ENCODE results near the gene TCP11L2.

DNA sequence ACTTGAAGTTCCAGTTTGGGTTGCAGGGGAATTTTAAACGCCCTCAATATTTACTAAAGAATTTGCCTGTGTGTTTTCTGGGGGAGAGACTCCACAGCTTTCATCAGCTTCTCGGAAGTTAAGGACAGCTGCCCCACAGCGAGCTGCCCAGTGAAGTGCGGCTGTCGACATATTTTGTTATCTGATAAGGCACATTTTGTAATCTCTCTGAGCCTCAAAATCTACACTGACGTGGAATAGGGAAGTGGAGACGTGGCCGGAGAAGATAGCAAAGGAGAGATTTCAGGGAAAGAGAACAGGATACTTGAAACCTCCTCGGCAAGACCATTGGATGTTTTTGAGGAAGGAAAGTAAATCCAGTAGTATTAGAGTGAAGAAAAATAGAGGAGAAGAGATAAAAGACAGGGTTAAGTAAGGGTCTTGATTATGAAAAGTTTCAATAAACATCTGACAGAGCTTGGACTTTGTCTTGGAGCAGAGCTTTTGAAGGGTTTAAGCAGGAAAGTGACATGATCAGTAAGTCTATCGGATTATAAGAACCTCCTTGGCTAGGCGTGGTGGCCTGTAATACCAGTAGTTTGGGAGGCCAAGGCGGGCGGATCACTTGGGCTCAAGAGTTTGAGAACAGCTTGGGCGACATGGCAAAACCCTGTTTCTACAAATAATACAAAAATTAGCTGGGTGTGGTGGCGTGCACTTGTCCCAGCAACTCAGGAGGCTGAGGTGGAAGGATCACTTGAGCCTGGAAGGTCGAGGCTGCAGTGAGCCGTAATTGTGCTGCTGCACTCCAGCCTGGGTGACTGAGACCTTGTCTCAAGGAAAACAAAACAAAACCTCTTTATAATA lies 56.1 kb downstream of the TCP11L2 start:
- TF ChIP-seq, protein P1, sequence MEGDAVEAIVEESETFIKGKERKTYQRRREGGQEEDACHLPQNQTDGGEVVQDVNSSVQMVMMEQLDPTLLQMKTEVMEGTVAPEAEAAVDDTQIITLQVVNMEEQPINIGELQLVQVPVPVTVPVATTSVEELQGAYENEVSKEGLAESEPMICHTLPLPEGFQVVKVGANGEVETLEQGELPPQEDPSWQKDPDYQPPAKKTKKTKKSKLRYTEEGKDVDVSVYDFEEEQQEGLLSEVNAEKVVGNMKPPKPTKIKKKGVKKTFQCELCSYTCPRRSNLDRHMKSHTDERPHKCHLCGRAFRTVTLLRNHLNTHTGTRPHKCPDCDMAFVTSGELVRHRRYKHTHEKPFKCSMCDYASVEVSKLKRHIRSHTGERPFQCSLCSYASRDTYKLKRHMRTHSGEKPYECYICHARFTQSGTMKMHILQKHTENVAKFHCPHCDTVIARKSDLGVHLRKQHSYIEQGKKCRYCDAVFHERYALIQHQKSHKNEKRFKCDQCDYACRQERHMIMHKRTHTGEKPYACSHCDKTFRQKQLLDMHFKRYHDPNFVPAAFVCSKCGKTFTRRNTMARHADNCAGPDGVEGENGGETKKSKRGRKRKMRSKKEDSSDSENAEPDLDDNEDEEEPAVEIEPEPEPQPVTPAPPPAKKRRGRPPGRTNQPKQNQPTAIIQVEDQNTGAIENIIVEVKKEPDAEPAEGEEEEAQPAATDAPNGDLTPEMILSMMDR (IDR thresholded peaks at IDR 0.05): no peak
- TF ChIP-seq POLR2A (IDR thresholded peaks at IDR 0.05): no peak

Measured in uterus (tissue), 2 donors.